ENCODE results near the gene SUMO3. TPM values are rescaled to one million over a fixed set of nuclear protein-coding genes. Genes with fewer than 3 reads are reported as not detected.

The SUMO3 gene
- total RNA-seq, 1 experiment from 2014 or later, result 82.9 TPM

DNA sequence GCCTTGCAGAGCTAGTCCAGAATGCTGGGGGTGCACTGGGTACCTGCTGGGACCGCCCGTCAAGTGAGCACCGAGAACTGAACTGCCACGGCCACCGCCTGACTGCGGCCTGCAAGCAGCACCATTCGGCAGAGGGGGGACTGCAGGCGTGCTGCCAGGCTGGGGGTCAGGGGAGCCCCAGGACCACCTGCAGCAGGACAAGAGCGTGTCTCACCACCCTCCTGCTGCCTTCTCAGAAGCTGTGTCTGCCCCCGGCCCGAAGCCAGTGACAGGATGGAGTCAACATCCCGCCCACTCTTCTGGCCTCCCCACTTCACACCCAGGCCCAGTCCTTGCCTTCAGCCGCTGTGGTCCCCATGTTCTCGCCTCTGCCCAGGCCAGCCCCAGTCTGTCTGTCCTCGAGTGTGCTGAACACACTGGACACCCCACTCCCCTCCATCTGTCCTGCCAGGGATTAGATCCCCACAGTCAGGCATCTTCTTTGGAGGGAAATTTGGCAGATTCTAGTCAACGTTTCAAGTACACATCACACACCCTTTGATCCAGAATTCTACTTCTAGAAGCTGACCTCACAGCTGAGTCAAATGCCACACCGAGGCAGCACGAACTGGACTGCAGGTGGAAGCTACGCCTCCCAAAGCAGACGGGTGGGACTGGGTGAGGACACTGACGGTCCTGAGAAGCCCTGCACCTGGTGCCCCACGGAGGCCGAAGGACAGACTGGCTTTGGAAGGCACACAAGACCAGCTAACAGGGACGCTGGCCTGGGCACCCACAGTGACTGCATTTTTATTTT is 29.6 kb upstream of the SUMO3 start:
- no peak overlapping the region for H3K23ac ChIP-seq (ENCODE audit: insufficient read length, low read depth, low read length)
- no peak overlapping the region for H4K5ac ChIP-seq (ENCODE audit: insufficient read length, low read depth, low read length)
- DNase-seq, result no peak
- no peak overlapping the region for H2BK120ac ChIP-seq (ENCODE audit: low read depth, low read length, poor library complexity, severe bottlenecking)
- no peak overlapping the region for H2BK20ac ChIP-seq (ENCODE audit: low read depth, low read length, poor library complexity, severe bottlenecking)
- Mint-ChIP-seq H3K27ac (peak overlapping the region in 2 of 3 experiments; percentile 34 to 57; a peak in 1 of 7 replicates), H3K4me3 (no peak overlapping the region), H3K36me3 (ENCODE audit: insufficient read depth in 1 of 3, low read depth in 3 of 3) (peaks cover 18 to 39% (median 34%) of the 10 kb centered on the region in 3 experiments; a peak in 6 of 7 replicates), H3K27me3 (ENCODE audit: low read depth) (no peaks in the 10 kb centered on the region), H3K4me1 (peaks cover 13 to 21% of the 10 kb centered on the region in 2 experiments), H3K9me3 (no peaks in the 10 kb centered on the region)
- H3K9ac ChIP-seq (ENCODE audit: extremely low read depth, insufficient read length, low read length), result no peak overlapping the region
- H4K8ac ChIP-seq (replicated peaks; ENCODE audit: insufficient read length, low read depth, low read length), result no peak overlapping the region
- no peak overlapping the region for H4K91ac ChIP-seq (ENCODE audit: insufficient read length, low read depth, low read length)
- H3T11ph ChIP-seq (ENCODE audit: low read length), result no peak overlapping the region
- no peak overlapping the region for H2AK5ac ChIP-seq (ENCODE audit: insufficient read length, low read length)
- H3K56ac ChIP-seq (ENCODE audit: insufficient read length, low read depth, low read length), result no peak overlapping the region
- H3K27me3 ChIP-seq (ENCODE audit: insufficient read depth, low read length), result no peaks in the 10 kb centered on the region
- no peaks in the 10 kb centered on the region for H3K79me1 ChIP-seq (ENCODE audit: insufficient read depth, low read depth, low read length, poor library complexity, severe bottlenecking)
- H3K27ac ChIP-seq (ENCODE audit: insufficient read length, low read depth, low read length), result no peak overlapping the region
- no peak overlapping the region for H2AFZ ChIP-seq (ENCODE audit: low read length)
- H3K9me3 ChIP-seq (ENCODE audit: control insufficient read depth, low read depth, low read length), result no peaks in the 10 kb centered on the region
- no peaks in the 10 kb centered on the region for H3K23me2 ChIP-seq (ENCODE audit: insufficient read length, low read depth, low read length, poor library complexity, severe bottlenecking)
- no peak overlapping the region for H3K14ac ChIP-seq (ENCODE audit: insufficient read depth, low read length)
- TF ChIP-seq, protein P1, sequence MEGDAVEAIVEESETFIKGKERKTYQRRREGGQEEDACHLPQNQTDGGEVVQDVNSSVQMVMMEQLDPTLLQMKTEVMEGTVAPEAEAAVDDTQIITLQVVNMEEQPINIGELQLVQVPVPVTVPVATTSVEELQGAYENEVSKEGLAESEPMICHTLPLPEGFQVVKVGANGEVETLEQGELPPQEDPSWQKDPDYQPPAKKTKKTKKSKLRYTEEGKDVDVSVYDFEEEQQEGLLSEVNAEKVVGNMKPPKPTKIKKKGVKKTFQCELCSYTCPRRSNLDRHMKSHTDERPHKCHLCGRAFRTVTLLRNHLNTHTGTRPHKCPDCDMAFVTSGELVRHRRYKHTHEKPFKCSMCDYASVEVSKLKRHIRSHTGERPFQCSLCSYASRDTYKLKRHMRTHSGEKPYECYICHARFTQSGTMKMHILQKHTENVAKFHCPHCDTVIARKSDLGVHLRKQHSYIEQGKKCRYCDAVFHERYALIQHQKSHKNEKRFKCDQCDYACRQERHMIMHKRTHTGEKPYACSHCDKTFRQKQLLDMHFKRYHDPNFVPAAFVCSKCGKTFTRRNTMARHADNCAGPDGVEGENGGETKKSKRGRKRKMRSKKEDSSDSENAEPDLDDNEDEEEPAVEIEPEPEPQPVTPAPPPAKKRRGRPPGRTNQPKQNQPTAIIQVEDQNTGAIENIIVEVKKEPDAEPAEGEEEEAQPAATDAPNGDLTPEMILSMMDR (conservative IDR thresholded peaks at IDR 0.05), result no peak
- H2BK12ac ChIP-seq (ENCODE audit: insufficient read length, low read depth, low read length), result no peak overlapping the region
- no peak overlapping the region for H3K4ac ChIP-seq (ENCODE audit: low read depth, low read length)
- H3K18ac ChIP-seq (ENCODE audit: insufficient read length, low read depth, low read length), result no peak overlapping the region
- H3K4me2 ChIP-seq (ENCODE audit: insufficient read depth, insufficient read length, low read length), result no peak overlapping the region
- no peak overlapping the region for H2BK5ac ChIP-seq (ENCODE audit: insufficient read length, low read length)
- H3K79me2 ChIP-seq (ENCODE audit: insufficient read depth, low read length), result no peaks in the 10 kb centered on the region
- 0 out of 2 replicates have a peak, but pooled peaks cover 2% of the 10 kb centered on the region for H3K4me1 ChIP-seq (ENCODE audit: insufficient read depth, low read length)
- WGBS (ENCODE audit: extremely low coverage, insufficient read length, low lambda C conversion rate), result no CpG with 5 or more reads among the region's 24 CpGs
- no peak overlapping the region for H2BK15ac ChIP-seq (ENCODE audit: low read depth, low read length)
- no peaks in the 10 kb centered on the region for H4K20me1 ChIP-seq (ENCODE audit: control insufficient read depth, insufficient read depth, insufficient read length)
